HepG2 (cell line): Measurements from ENCODE around the gene INO80B. TPM values are rescaled to one million over a fixed set of nuclear protein-coding genes. Genes with fewer than 3 reads are reported as not detected.

Source experiments
- BRCA1 ChIP-seq: sonication (generic); formaldehyde crosslinking; IDR thresholded peaks from 2 replicates; pipeline ENCODE4 v1.4.0; 2020; ENCODE audit warnings: missing genetic modification reagents
- DMAP1 ChIP-seq: IDR thresholded peaks from 2 replicates; pipeline ENCODE4 v1.6.1; 2016
- ELF4 ChIP-seq: sonication (generic); formaldehyde crosslinking; IDR thresholded peaks from 2 replicates; pipeline ENCODE4 v1.5.0; 2020; ENCODE audit warnings: missing genetic modification reagents, mild to moderate bottlenecking, moderate library complexity, borderline replicate concordance
- FOSL2 ChIP-seq: sonication (generic); formaldehyde crosslinking; IDR thresholded peaks from 2 replicates; pipeline ENCODE4 v1.4.0; 2020; ENCODE audit warnings: missing genetic modification reagents
- FOXJ3 ChIP-seq: sonication (generic); formaldehyde crosslinking; IDR thresholded peaks from 2 replicates; pipeline ENCODE4 v1.4.0; 2020; ENCODE audit warnings: missing genetic modification reagents, mild to moderate bottlenecking, borderline replicate concordance
- HIVEP1 ChIP-seq: sonication (generic); formaldehyde crosslinking; IDR thresholded peaks from 2 replicates; pipeline ENCODE4 v1.4.0; 2020; ENCODE audit warnings: mild to moderate bottlenecking, missing genetic modification reagents
- HMG20A ChIP-seq: IDR thresholded peaks from 2 replicates; pipeline ENCODE4 v1.6.1; 2016; ENCODE audit warnings: borderline replicate concordance
- HOMEZ ChIP-seq: IDR thresholded peaks from 2 replicates; pipeline ENCODE4 v1.6.1; 2016; ENCODE audit warnings: low read depth
- KLF6 ChIP-seq: IDR thresholded peaks from 2 replicates; pipeline ENCODE4 v1.8.0; 2016; ENCODE audit warnings: missing biosample characterization, missing genetic modification reagents
- NR2F2 ChIP-seq: IDR thresholded peaks from 2 replicates; pipeline ENCODE4 v1.6.1; 2012; ENCODE audit warnings: low read depth, inconsistent platforms, borderline replicate concordance
- ONECUT2 ChIP-seq: sonication (generic); formaldehyde crosslinking; IDR thresholded peaks from 2 replicates; pipeline ENCODE4 v1.4.0; 2020; ENCODE audit warnings: missing genetic modification reagents
- SMYD3 ChIP-seq: sonication (generic); formaldehyde crosslinking; IDR thresholded peaks from 2 replicates; pipeline ENCODE4 v1.8.1; 2023; ENCODE audit warnings: mild to moderate bottlenecking, missing genetic modification reagents
- TBX2 ChIP-seq: sonication (generic); formaldehyde crosslinking; IDR thresholded peaks from 2 replicates; pipeline ENCODE4 v1.5.0; 2020; ENCODE audit warnings: missing genetic modification reagents, mild to moderate bottlenecking, borderline replicate concordance
- TBX3 ChIP-seq: fragments of 450-650 bp; IDR thresholded peaks from 2 replicates; pipeline ENCODE4 v1.6.1; 2017; ENCODE audit warnings: antibody characterized with exemption, mild to moderate bottlenecking, inconsistent platforms, borderline replicate concordance
- THAP8 ChIP-seq: sonication (generic); formaldehyde crosslinking; IDR thresholded peaks from 2 replicates; pipeline ENCODE4 v1.5.1; 2020; ENCODE audit warnings: missing genetic modification reagents, mild to moderate bottlenecking, borderline replicate concordance
- THYN1 ChIP-seq: sonication (generic); formaldehyde crosslinking; IDR thresholded peaks from 2 replicates; pipeline ENCODE4 v1.8.1; 2023; ENCODE audit warnings: low read depth, mild to moderate bottlenecking, moderate library complexity, missing genetic modification reagents, borderline replicate concordance
- TRIM22 ChIP-seq: fragments of 450-650 bp; IDR thresholded peaks from 2 replicates; pipeline ENCODE4 v1.6.1; 2017
- YY1 ChIP-seq: IDR thresholded peaks from 2 replicates; pipeline ENCODE4 v1.6.1; 2011; ENCODE audit warnings: low read length, low read depth, moderate library complexity, mild to moderate bottlenecking; ENCODE audit not compliant: insufficient read depth, insufficient replicate concordance
- ZFP36L2 ChIP-seq: sonication (generic); formaldehyde crosslinking; IDR thresholded peaks from 2 replicates; pipeline ENCODE4 v1.4.0; 2020; ENCODE audit warnings: missing genetic modification reagents
- ZNF251 ChIP-seq: sonication (generic); formaldehyde crosslinking; IDR thresholded peaks from 2 replicates; pipeline ENCODE4 v1.9.0; 2021; ENCODE audit warnings: mild to moderate bottlenecking, missing genetic modification reagents
- ZNF44 ChIP-seq: sonication (generic); formaldehyde crosslinking; IDR thresholded peaks from 2 replicates; pipeline ENCODE4 v1.5.1; 2020; ENCODE audit warnings: mild to moderate bottlenecking, missing genetic modification reagents
- ZNF605 ChIP-seq: sonication (generic); formaldehyde crosslinking; IDR thresholded peaks from 2 replicates; pipeline ENCODE4 v1.8.0; 2022; ENCODE audit warnings: mild to moderate bottlenecking, missing genetic modification reagents
- ZNF678 ChIP-seq: sonication (generic); formaldehyde crosslinking; IDR thresholded peaks from 2 replicates; pipeline ENCODE4 v1.4.0; 2020; ENCODE audit warnings: mild to moderate bottlenecking, missing genetic modification reagents
- ZSCAN25 ChIP-seq: sonication (generic); formaldehyde crosslinking; IDR thresholded peaks from 2 replicates; pipeline ENCODE4 v1.8.0; 2022; ENCODE audit warnings: mild to moderate bottlenecking, missing genetic modification reagents
- polyA plus RNA-seq, 8 experiments: library from polyadenylated mRNA; depleted of rRNA in 3 of 8; stranded (reverse) in 7 of 8; unstranded in 1 of 8; fragments of >200 nt; fragmentation: Illumina TruSeq in 4 of 8; extraction: Trizol in 4 of 8; gene quantifications; 2 replicates each; pipeline versions ENCODE4 v1.2.1 to v1.2.3, GENCODE V29; 2011 to 2016; ENCODE audit warnings: low read depth in 4 of 8, missing spikeins in 1 of 8, mixed read lengths in 1 of 8; ENCODE audit not compliant: insufficient read depth in 1 of 8
- total RNA-seq, 5 experiments: library from RNA; depleted of rRNA; stranded (reverse); fragments of >200 nt; fragmentation: Illumina TruSeq; extraction: Trizol; gene quantifications; 2 replicates each; pipeline ENCODE4 v1.2.3, GENCODE V29; 2016; ENCODE audit warnings: low read depth in 1 of 5
- TF ChIP-seq, protein P1 (sequence below): sonication (generic); formaldehyde crosslinking; IDR thresholded peaks from 2 replicates; pipeline ENCODE4 v1.8.0; 2023; ENCODE audit warnings: mild to moderate bottlenecking, missing genetic modification reagents
- TF ChIP-seq, protein P2 (sequence below): sonication (generic); formaldehyde crosslinking; IDR thresholded peaks from 2 replicates; pipeline ENCODE4 v1.4.0; 2020; ENCODE audit warnings: mild to moderate bottlenecking, missing genetic modification reagents

The INO80B gene
- total and polyA plus RNA-seq, 2 of the 13 experiments (the other 11 are each of a cell fraction or from before 2014, with no cell fraction given) = 6.2 to 14.5 TPM

DNA sequence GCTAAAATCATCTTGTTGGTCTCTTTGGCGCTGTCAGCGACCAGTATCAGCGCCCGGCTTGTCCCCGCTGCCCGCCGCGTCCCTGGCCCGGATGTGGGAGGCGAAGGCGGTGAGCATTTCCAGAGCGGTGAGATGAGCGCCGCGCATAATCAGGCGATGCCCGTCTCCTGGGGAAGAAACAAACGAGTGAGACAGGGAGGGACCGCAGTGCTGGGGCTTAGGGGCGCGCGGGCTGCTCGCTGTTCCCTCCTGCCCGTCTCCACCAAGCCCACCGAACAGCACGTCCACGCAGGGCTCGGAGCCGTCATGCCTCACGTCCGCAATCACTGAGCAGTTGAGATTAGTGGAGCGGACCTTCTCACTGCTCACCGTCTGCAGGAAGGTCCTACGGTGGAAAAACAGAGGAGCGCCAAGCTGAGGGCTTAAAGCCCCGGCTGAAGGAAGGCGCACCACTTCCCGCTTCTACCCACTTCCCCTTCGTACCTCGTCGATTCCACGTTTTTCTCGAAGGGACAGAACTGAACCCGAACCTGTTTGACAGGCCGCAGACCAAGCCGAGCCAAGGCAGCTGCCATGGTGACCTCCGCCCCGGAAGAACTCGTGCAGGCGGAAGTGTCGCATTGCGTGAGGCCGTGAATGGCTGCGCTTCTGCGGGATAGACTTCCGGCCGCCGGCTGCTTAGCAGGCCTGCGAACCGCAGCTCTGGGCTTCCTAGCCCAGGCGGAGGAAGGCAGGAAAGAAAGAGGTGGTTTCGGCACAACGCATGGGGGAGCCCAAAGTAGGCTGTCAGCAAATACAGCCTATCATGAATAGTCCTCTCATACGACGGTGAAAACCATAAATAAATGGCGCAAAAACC, 17.4 kb downstream of the INO80B start, which contains the start of gene MRPL53 (continued):
- TF ChIP-seq ELF4 (CRISPR knock-in tag) = peak; percentile 93; the same call in 1 of the 2 replicates
- peak; percentile 16; the same call in 1 of the 2 replicates for TF ChIP-seq ZFP36L2 (CRISPR knock-in tag)
- TF ChIP-seq THYN1 (CRISPR knock-in tag) = peak; percentile 76; the same call in 1 of the 2 replicates
- peak; percentile 97 for TF ChIP-seq THAP8 (CRISPR knock-in tag)
- no peak for TF ChIP-seq TRIM22
- TF ChIP-seq TBX2 (CRISPR knock-in tag) = peak; percentile 93
- peak; percentile 58; the same call in 1 of the 2 replicates for TF ChIP-seq ZNF251 (CRISPR knock-in tag)
- TF ChIP-seq HMG20A = no peak; the same call in 1 of the 2 replicates
- TF ChIP-seq FOXJ3 (CRISPR knock-in tag) = peak; percentile 66; the same call in 1 of the 2 replicates
- TF ChIP-seq FOSL2 (CRISPR knock-in tag) = peak; percentile 74
- TF ChIP-seq DMAP1 (CRISPR knock-in tag) = peak; percentile 93
- TF ChIP-seq ZSCAN25 = peak; percentile 87
- peak; percentile 96 for TF ChIP-seq YY1
- TF ChIP-seq NR2F2 = peak; percentile 51; the same call in 1 of the 2 replicates
- peak; percentile 93 for TF ChIP-seq BRCA1
- TF ChIP-seq ONECUT2 (CRISPR knock-in tag) = no peak
- TF ChIP-seq, protein P1, sequence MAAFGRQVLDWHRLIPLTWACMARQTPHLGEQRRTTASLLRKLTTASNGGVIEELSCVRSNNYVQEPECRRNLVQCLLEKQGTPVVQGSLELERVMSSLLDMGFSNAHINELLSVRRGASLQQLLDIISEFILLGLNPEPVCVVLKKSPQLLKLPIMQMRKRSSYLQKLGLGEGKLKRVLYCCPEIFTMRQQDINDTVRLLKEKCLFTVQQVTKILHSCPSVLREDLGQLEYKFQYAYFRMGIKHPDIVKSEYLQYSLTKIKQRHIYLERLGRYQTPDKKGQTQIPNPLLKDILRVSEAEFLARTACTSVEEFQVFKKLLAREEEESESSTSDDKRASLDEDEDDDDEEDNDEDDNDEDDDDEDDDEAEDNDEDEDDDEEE = peak; percentile 80; the same call in 1 of the 2 replicates
- peak; percentile 89 for TF ChIP-seq ZNF44 (CRISPR knock-in tag)
- TF ChIP-seq SMYD3 (CRISPR knock-in tag) = no peak; the same call in none of the 2 replicates
- peak; percentile 98 for TF ChIP-seq ZNF605 (CRISPR knock-in tag)
- peak; percentile 95 for TF ChIP-seq HIVEP1 (CRISPR knock-in tag)
- 0 out of 2 replicates have a peak, but pooled peaks have one; percentile 53 for TF ChIP-seq HOMEZ
- TF ChIP-seq, protein P2, sequence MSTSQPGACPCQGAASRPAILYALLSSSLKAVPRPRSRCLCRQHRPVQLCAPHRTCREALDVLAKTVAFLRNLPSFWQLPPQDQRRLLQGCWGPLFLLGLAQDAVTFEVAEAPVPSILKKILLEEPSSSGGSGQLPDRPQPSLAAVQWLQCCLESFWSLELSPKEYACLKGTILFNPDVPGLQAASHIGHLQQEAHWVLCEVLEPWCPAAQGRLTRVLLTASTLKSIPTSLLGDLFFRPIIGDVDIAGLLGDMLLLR (CRISPR knock-in tag) = peak; percentile 94
- TF ChIP-seq ZNF678 (CRISPR knock-in tag) = 0 out of 2 replicates have a peak, but pooled peaks have one; percentile 83
- peak; percentile 93 for TF ChIP-seq KLF6 (CRISPR knock-in tag)
- TF ChIP-seq TBX3 = no peak; the same call in 1 of the 2 replicates
